Osteocyte (in vitro differentiated cells): Measurements from ENCODE around the gene ACAA2. TPM values are rescaled to one million over a fixed set of nuclear protein-coding genes. Genes with fewer than 3 reads are reported as not detected.

Experiments used
- DNase-seq: peaks from one replicate; pipeline ENCODE4 v3.0.0; 2021; ENCODE audit warnings: mixed read lengths; ENCODE audit not compliant: unreplicated experiment; ENCODE audit errors: extremely low spot score
- H3K27ac Mint-ChIP-seq: one replicate; pipeline ENCODE4 v1.8.0; 2021; ENCODE audit warnings: mild to moderate bottlenecking, mixed read lengths; ENCODE audit not compliant: unreplicated experiment
- H3K27me3 Mint-ChIP-seq: one replicate; pipeline ENCODE4 v1.8.0; 2021; ENCODE audit warnings: mixed read lengths; ENCODE audit not compliant: unreplicated experiment
- H3K36me3 Mint-ChIP-seq: one replicate; pipeline ENCODE4 v1.8.0; 2021; ENCODE audit warnings: mixed read lengths; ENCODE audit not compliant: unreplicated experiment
- H3K4me1 Mint-ChIP-seq: one replicate; pipeline ENCODE4 v1.8.0; 2021; ENCODE audit warnings: mixed read lengths; ENCODE audit not compliant: unreplicated experiment
- H3K4me3 Mint-ChIP-seq: one replicate; pipeline ENCODE4 v1.8.0; 2021; ENCODE audit warnings: mild to moderate bottlenecking, moderate library complexity, mixed read lengths; ENCODE audit not compliant: unreplicated experiment
- H3K9me3 Mint-ChIP-seq: one replicate; pipeline ENCODE4 v1.8.0; 2021; ENCODE audit warnings: mixed read lengths; ENCODE audit not compliant: unreplicated experiment
- total RNA-seq: library from RNA; stranded (reverse); gene quantifications from 2 replicates; pipeline ENCODE4 v1.2.1, GENCODE V29; 2021
- TF ChIP-seq, protein P1 (sequence below): fragments of 200-600 bp; sonication (generic); IDR thresholded peaks from 2 replicates; pipeline ENCODE4 v1.5.0; 2021; ENCODE audit warnings: antibody characterized with exemption, mild to moderate bottlenecking, moderate library complexity

The ACAA2 gene
- total RNA-seq, 1 donor from 2014 or later, result 57.7 TPM

DNA sequence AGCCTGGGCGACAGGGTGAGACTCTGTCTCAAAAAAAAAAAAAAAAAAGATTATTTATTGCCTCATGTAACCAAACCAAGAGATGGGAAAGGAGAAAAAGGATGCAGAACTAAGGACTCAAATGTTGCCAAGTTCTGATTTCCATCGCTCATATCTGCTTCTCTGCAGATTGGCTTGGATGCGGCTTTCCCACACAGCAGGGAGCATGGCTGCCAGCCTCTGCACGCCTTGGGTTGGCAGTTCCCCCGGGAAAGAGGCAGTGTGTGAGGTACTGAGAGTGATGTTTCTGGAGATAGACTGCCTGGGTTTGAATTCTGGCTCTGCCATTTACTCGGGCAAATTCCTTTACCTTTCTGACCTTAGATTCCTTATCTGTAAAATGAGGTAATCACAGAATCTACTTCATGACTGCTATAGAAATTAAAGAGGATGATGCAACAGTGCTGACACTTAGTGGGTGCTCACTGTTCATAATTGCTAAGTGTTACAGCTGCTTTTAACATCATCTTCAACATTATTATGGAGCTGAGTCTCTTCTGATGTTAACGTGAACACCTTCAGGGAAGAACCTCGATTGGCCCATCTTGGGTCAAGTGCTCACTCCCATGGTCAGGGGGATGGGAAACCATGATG lies 68.8 kb downstream of the ACAA2 start:
- Mint-ChIP-seq H3K27ac (no peak overlapping the region), H3K27me3 (peaks cover 34% of the 10 kb centered on the region)
- DNase-seq, result no peak

DNA sequence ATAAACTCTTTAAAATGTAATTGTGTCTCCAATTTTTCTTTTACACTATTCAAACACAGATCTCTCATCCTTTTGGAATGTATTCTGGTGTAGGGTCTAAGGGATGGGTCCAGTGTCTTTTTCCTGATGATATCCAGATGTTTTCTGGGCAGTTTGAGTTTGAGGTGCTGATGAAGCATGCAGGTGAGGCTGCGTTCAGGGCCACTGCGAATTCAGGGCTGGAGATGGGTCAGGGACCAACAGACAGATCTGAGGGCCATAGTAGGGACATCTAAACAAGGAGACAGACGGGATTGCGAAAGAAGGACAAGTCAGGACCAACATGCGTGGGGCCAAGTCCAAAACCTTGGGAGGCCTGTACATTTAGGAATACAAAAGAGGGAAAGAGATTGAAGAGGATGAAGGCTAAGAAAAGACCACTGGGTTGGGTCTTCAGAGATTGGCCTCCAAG lies 70.2 kb downstream of the ACAA2 start:
- Mint-ChIP-seq H3K27ac (no peak overlapping the region), H3K4me3 (no peak overlapping the region), H3K9me3 (no peaks in the 10 kb centered on the region), H3K27me3 (peaks cover 30% of the 10 kb centered on the region), H3K4me1 (no peaks in the 10 kb centered on the region), H3K36me3 (no peaks in the 10 kb centered on the region)
- TF ChIP-seq, protein P1, sequence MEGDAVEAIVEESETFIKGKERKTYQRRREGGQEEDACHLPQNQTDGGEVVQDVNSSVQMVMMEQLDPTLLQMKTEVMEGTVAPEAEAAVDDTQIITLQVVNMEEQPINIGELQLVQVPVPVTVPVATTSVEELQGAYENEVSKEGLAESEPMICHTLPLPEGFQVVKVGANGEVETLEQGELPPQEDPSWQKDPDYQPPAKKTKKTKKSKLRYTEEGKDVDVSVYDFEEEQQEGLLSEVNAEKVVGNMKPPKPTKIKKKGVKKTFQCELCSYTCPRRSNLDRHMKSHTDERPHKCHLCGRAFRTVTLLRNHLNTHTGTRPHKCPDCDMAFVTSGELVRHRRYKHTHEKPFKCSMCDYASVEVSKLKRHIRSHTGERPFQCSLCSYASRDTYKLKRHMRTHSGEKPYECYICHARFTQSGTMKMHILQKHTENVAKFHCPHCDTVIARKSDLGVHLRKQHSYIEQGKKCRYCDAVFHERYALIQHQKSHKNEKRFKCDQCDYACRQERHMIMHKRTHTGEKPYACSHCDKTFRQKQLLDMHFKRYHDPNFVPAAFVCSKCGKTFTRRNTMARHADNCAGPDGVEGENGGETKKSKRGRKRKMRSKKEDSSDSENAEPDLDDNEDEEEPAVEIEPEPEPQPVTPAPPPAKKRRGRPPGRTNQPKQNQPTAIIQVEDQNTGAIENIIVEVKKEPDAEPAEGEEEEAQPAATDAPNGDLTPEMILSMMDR, result no peak
- peak; percentile 42 for DNase-seq

More for the DNA sequence above, 68.8 kb downstream of the ACAA2 start:
- TF ChIP-seq, protein P1, result no peak
- H3K4me3 Mint-ChIP-seq, result no peak overlapping the region
- H3K36me3 Mint-ChIP-seq, result no peaks in the 10 kb centered on the region
- H3K4me1 Mint-ChIP-seq, result no peaks in the 10 kb centered on the region
- H3K9me3 Mint-ChIP-seq, result no peaks in the 10 kb centered on the region

DNA sequence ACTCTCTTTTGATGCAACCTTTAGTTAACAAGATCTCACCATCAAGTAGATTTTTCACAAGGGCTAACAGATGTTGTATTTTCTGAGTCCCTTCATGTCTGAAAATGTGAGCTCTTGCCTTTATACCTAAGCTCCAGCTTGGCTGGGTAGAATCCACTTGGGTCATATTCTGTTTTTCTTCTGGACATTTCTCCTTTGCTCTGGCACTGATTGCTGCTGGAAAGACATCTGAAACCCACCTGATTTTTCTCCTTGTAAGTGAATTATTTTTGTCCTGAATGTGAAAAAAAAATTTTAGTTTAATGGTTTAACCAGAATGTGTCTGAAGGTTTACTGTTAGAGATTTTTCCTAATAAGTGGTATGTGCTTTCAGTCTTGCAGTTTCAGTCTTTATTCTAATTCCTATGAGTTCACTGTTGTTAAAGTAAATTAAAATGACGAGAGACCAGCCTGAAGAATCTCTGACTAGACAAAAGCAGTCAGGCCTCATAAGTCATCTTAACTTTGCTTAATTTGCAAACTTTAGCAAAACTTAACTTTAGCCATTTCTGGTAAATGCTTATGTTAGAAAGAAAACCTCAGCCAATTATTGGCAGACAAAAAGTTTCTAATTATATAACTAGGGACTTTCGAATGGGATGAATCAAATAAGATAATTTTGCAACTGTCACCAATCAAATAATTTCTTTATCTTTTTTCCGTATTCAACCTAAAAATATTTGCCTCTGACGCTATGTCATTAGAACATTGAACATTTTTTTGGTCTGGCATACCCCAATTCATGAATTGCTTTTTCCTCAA lies 70.8 kb downstream of the ACAA2 start:
- Mint-ChIP-seq H3K9me3 (no peaks in the 10 kb centered on the region), H3K4me3 (no peak overlapping the region), H3K27ac (no peak overlapping the region), H3K4me1 (no peaks in the 10 kb centered on the region), H3K36me3 (no peaks in the 10 kb centered on the region), H3K27me3 (peaks cover 30% of the 10 kb centered on the region)
- TF ChIP-seq, protein P1, result no peak
- no peak for DNase-seq

DNA sequence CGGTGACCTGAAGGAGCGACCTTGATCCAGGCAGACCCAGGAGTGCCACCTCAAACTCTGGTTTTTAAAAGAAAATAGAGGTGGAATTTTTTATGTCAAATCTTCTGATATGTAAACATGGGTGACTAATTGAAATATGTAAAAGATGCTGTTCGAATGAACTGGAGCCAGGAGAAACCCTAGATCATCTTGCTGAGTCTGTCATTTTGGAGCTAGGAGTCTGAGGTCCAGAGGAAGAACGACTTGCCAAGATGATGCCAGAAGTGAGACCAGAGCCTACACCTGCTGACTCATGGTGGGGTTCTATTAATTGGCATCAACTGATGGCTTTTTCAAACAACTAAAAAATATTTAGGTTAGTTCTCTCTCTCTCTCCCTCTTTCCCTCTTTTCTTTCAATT lies 74.1 kb downstream of the ACAA2 start:
- no peaks in the 10 kb centered on the region for H3K36me3 Mint-ChIP-seq
- TF ChIP-seq, protein P1, result no peak
- H3K27me3 Mint-ChIP-seq, result peaks cover 19% of the 10 kb centered on the region
- no peak overlapping the region for H3K27ac Mint-ChIP-seq
- H3K9me3 Mint-ChIP-seq, result no peaks in the 10 kb centered on the region
- H3K4me1 Mint-ChIP-seq, result no peaks in the 10 kb centered on the region
- no peak for DNase-seq
- H3K4me3 Mint-ChIP-seq, result no peak overlapping the region

DNA sequence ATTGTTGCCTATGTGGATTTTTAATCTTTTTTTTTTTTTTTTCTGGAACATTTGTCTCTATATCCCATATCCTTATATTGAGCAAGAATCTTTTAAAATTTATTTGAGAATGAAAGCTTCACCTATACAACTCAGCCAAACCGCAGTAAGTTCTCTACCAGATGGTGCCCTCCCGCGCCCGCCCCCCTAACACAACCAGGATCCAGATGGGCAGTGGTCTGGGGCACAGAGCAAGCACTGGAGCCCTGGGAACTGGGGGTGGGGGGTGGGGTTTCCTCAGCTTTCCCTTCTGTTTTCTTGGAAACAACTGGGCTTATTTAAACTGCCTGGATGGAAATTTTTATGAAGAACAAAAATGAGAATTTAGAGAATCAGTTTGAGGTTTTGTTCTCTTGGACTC lies 74.6 kb downstream of the ACAA2 start:
- H3K27me3 Mint-ChIP-seq, result peaks cover 19% of the 10 kb centered on the region
- no peak overlapping the region for H3K27ac Mint-ChIP-seq
- TF ChIP-seq, protein P1, result no peak
- no peaks in the 10 kb centered on the region for H3K36me3 Mint-ChIP-seq
- H3K4me1 Mint-ChIP-seq, result no peaks in the 10 kb centered on the region
- H3K9me3 Mint-ChIP-seq, result no peaks in the 10 kb centered on the region
- DNase-seq, result no peak
- no peak overlapping the region for H3K4me3 Mint-ChIP-seq
